ENCODE results near the gene ZBTB21. TPM values are rescaled to one million over a fixed set of nuclear protein-coding genes. Genes with fewer than 3 reads are reported as not detected.

ZBTB21 gene
- total and polyA plus RNA-seq, 2 experiments from 2014 or later, result 10.0 to 11.0 TPM

GRCh38 chr21:41943851-41944250 lies 66.3 kb downstream of the ZBTB21 start (continued):
- TF ChIP-seq, protein P1, sequence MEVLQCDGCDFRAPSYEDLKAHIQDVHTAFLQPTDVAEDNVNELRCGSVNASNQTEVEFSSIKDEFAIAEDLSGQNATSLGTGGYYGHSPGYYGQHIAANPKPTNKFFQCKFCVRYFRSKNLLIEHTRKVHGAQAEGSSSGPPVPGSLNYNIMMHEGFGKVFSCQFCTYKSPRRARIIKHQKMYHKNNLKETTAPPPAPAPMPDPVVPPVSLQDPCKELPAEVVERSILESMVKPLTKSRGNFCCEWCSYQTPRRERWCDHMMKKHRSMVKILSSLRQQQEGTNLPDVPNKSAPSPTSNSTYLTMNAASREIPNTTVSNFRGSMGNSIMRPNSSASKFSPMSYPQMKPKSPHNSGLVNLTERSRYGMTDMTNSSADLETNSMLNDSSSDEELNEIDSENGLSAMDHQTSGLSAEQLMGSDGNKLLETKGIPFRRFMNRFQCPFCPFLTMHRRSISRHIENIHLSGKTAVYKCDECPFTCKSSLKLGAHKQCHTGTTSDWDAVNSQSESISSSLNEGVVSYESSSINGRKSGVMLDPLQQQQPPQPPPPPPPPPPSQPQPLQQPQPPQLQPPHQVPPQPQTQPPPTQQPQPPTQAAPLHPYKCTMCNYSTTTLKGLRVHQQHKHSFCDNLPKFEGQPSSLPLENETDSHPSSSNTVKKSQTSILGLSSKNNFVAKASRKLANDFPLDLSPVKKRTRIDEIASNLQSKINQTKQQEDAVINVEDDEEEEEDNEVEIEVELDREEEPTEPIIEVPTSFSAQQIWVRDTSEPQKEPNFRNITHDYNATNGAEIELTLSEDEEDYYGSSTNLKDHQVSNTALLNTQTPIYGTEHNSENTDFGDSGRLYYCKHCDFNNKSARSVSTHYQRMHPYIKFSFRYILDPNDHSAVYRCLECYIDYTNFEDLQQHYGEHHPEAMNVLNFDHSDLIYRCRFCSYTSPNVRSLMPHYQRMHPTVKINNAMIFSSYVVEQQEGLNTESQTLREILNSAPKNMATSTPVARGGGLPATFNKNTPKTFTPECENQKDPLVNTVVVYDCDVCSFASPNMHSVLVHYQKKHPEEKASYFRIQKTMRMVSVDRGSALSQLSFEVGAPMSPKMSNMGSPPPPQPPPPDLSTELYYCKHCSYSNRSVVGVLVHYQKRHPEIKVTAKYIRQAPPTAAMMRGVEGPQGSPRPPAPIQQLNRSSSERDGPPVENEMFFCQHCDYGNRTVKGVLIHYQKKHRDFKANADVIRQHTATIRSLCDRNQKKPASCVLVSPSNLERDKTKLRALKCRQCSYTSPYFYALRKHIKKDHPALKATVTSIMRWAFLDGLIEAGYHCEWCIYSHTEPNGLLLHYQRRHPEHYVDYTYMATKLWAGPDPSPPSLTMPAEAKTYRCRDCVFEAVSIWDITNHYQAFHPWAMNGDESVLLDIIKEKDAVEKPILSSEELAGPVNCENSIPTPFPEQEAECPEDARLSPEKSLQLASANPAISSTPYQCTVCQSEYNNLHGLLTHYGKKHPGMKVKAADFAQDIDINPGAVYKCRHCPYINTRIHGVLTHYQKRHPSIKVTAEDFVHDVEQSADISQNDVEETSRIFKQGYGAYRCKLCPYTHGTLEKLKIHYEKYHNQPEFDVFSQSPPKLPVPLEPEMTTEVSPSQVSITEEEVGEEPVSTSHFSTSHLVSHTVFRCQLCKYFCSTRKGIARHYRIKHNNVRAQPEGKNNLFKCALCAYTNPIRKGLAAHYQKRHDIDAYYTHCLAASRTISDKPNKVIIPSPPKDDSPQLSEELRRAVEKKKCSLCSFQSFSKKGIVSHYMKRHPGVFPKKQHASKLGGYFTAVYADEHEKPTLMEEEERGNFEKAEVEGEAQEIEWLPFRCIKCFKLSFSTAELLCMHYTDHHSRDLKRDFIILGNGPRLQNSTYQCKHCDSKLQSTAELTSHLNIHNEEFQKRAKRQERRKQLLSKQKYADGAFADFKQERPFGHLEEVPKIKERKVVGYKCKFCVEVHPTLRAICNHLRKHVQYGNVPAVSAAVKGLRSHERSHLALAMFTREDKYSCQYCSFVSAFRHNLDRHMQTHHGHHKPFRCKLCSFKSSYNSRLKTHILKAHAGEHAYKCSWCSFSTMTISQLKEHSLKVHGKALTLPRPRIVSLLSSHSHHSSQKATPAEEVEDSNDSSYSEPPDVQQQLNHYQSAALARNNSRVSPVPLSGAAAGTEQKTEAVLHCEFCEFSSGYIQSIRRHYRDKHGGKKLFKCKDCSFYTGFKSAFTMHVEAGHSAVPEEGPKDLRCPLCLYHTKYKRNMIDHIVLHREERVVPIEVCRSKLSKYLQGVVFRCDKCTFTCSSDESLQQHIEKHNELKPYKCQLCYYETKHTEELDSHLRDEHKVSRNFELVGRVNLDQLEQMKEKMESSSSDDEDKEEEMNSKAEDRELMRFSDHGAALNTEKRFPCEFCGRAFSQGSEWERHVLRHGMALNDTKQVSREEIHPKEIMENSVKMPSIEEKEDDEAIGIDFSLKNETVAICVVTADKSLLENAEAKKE (CRISPR knock-in tag; IDR thresholded peaks at IDR 0.05), result no peak
- TF ChIP-seq ZNF331 (CRISPR knock-in tag; IDR thresholded peaks at IDR 0.05; ENCODE audit: low read depth) (no peak), NANOG (IDR thresholded peaks at IDR 0.05; ENCODE audit: borderline replicate concordance) (no peak), STAT1 (IDR thresholded peaks at IDR 0.05; ENCODE audit: unreplicated experiment) (no peak)
- TF ChIP-seq, protein P2, sequence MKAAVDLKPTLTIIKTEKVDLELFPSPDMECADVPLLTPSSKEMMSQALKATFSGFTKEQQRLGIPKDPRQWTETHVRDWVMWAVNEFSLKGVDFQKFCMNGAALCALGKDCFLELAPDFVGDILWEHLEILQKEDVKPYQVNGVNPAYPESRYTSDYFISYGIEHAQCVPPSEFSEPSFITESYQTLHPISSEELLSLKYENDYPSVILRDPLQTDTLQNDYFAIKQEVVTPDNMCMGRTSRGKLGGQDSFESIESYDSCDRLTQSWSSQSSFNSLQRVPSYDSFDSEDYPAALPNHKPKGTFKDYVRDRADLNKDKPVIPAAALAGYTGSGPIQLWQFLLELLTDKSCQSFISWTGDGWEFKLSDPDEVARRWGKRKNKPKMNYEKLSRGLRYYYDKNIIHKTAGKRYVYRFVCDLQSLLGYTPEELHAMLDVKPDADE (IDR thresholded peaks at IDR 0.05), result no peak

- ATAC-seq, result no peak
- H3K79me2 ChIP-seq (replicated peaks; ENCODE audit: insufficient read depth), result peaks cover 37% of the 10 kb centered on the region
These were observed 67.7 kb downstream of the ZBTB21 start for GRCh38 chr21:41942457-41942856.

More at GRCh38 chr21:41942457-41942856, 67.7 kb downstream of the ZBTB21 start:
- no peak overlapping the region for H3K4me3 Mint-ChIP-seq
- Histone ChIP-seq H3K27me3 (ENCODE audit: insufficient read depth) (no peaks in the 10 kb centered on the region), H3K4me3 (no peak overlapping the region), H3K27ac (ENCODE audit: low read depth) (no peak overlapping the region), H2AFZ (no peak overlapping the region), H4K20me1 (replicated peaks; ENCODE audit: insufficient read depth) (no peaks in the 10 kb centered on the region; the same call in 1 of the 2 replicates), H3K36me3 (ENCODE audit: insufficient read depth) (no peaks in the 10 kb centered on the region), H3K9me2 (ENCODE audit: insufficient read depth) (no peaks in the 10 kb centered on the region), H3K4me2 (no peak overlapping the region), H3F3A (replicated peaks; ENCODE audit: low read depth) (no peaks in the 10 kb centered on the region), H3K4me1 (ENCODE audit: insufficient read depth) (no peaks in the 10 kb centered on the region)
- no peak overlapping the region for H3K27ac Mint-ChIP-seq
- DNase-seq (ENCODE audit: low spot score), result no peak
- no peak for TF ChIP-seq POLR2AphosphoS5 (IDR thresholded peaks at IDR 0.05; ENCODE audit: low read depth)
- no peak for TF ChIP-seq STAT1 (IDR thresholded peaks at IDR 0.05; ENCODE audit: unreplicated experiment)
- TF ChIP-seq NANOG (IDR thresholded peaks at IDR 0.05; ENCODE audit: borderline replicate concordance), result no peak
- TF ChIP-seq CREB1 (CRISPR knock-in tag; IDR thresholded peaks at IDR 0.05; ENCODE audit: low read depth), result no peak
- no peak for TF ChIP-seq ZNF331 (CRISPR knock-in tag; IDR thresholded peaks at IDR 0.05; ENCODE audit: low read depth)
- TF ChIP-seq JUNB (IDR thresholded peaks at IDR 0.05; ENCODE audit: unreplicated experiment), result no peak
- TF ChIP-seq ZNF114 (CRISPR knock-in tag; IDR thresholded peaks at IDR 0.05), result no peak
- TF ChIP-seq, protein P1 (CRISPR knock-in tag; IDR thresholded peaks at IDR 0.05), result no peak
- H3K36me3 Mint-ChIP-seq (ENCODE audit: low read depth), result no peaks in the 10 kb centered on the region
- peaks cover 6% of the 10 kb centered on the region for H3K4me1 Mint-ChIP-seq
- H3K27me3 Mint-ChIP-seq (ENCODE audit: insufficient read depth, low read depth, poor library complexity), result peaks cover 5% of the 10 kb centered on the region
- H3K9me3 Mint-ChIP-seq, result no peaks in the 10 kb centered on the region
